Neural progenitor cell (in vitro differentiated cells): ENCODE measurements around the gene TNS3. TPM values are rescaled to one million over a fixed set of nuclear protein-coding genes. Genes with fewer than 3 reads are reported as not detected.

ENCODE experiments used
- DNase-seq: peaks from one replicate; pipeline ENCODE4 v3.0.0-alpha.2; 2016; ENCODE audit warnings: low spot score
- H2AFZ ChIP-seq: fragments of 200-600 bp; sonication (generic); replicated peaks from 2 replicates; pipeline ENCODE4 v1.6.1; 2016; ENCODE audit warnings: antibody characterized with exemption
- H3F3A ChIP-seq: fragments of 200-600 bp; sonication (generic); 2 replicates; pipeline ENCODE4 v1.6.1; 2016; ENCODE audit warnings: antibody characterized with exemption, low read depth
- H3K27ac ChIP-seq: fragments of 200-600 bp; sonication (generic); 2 replicates; pipeline ENCODE4 v1.5.1; 2016; ENCODE audit warnings: mild to moderate bottlenecking
- H3K27me3 ChIP-seq: fragments of 200-600 bp; sonication (generic); 2 replicates; pipeline ENCODE4 v1.6.1; 2016; ENCODE audit warnings: mild to moderate bottlenecking, moderate library complexity
- H3K36me3 ChIP-seq: fragments of 200-600 bp; sonication (generic); 2 replicates; pipeline ENCODE4 v1.5.1; 2016
- H3K4me1 ChIP-seq: fragments of 200-600 bp; sonication (generic); 2 replicates; pipeline ENCODE4 v1.6.1; 2016; ENCODE audit warnings: mixed run types
- H3K4me2 ChIP-seq: fragments of 200-600 bp; sonication (generic); 2 replicates; pipeline ENCODE4 v1.6.1; 2016
- H3K4me3 ChIP-seq: fragments of 200-600 bp; sonication (generic); 2 replicates; pipeline ENCODE4 v1.5.1; 2016
- H3K79me2 ChIP-seq: fragments of 200-600 bp; sonication (generic); 2 replicates; pipeline ENCODE4 v1.6.1; 2016; ENCODE audit warnings: low read depth
- H3K9ac ChIP-seq: fragments of 200-600 bp; sonication (generic); 2 replicates; pipeline ENCODE4 v1.6.1; 2016
- H3K9me3 ChIP-seq: fragments of 200-600 bp; sonication (generic); 2 replicates; pipeline ENCODE4 v1.5.1; 2016; ENCODE audit warnings: low read depth
- H4K20me1 ChIP-seq: fragments of 200-600 bp; sonication (generic); 2 replicates; pipeline ENCODE4 v1.6.1; 2016; ENCODE audit warnings: low read depth
- H3K27ac Mint-ChIP-seq: 3 replicates; pipeline ENCODE4 v1.8.0; 2021; ENCODE audit warnings: mixed read lengths
- H3K27me3 Mint-ChIP-seq: 2 replicates; pipeline ENCODE4 v1.8.0; 2022; ENCODE audit warnings: low read depth, mild to moderate bottlenecking, inconsistent platforms, moderate library complexity, mixed read lengths; ENCODE audit not compliant: insufficient read depth
- H3K36me3 Mint-ChIP-seq: 3 replicates; pipeline ENCODE4 v1.8.0; 2021; ENCODE audit warnings: mixed read lengths
- H3K4me1 Mint-ChIP-seq: 3 replicates; pipeline ENCODE4 v1.8.0; 2021; ENCODE audit warnings: mixed read lengths
- H3K4me3 Mint-ChIP-seq: 3 replicates; pipeline ENCODE4 v1.8.0; 2021; ENCODE audit warnings: mild to moderate bottlenecking, moderate library complexity, mixed read lengths
- H3K9me3 Mint-ChIP-seq: 3 replicates; pipeline ENCODE4 v1.8.0; 2020; ENCODE audit warnings: mixed read lengths
- EZH2 ChIP-seq: fragments of 200-600 bp; sonication (generic); IDR thresholded peaks from 2 replicates; pipeline ENCODE4 v1.6.1; 2017; ENCODE audit warnings: antibody characterized with exemption, mild to moderate bottlenecking, moderate library complexity
- EZH2phosphoT487 ChIP-seq: fragments of 200-600 bp; sonication (generic); IDR thresholded peaks from 2 replicates; pipeline ENCODE4 v1.6.1; 2017; ENCODE audit warnings: antibody characterized with exemption
- total RNA-seq: library from RNA; depleted of rRNA; stranded (reverse); fragments of >200 nt; gene quantifications from 2 replicates; pipeline ENCODE4 v1.2.3, GENCODE V29; 2015; ENCODE audit warnings: low replicate concordance
- TF ChIP-seq, protein P1 (sequence below): fragments of 200-600 bp; sonication (generic); IDR thresholded peaks from 2 replicates; pipeline ENCODE4 v1.5.1; 2017; ENCODE audit warnings: antibody characterized with exemption, mild to moderate bottlenecking

The TNS3 gene
- total RNA-seq, 1 donor from 2014 or later: 15.0 TPM

DNA sequence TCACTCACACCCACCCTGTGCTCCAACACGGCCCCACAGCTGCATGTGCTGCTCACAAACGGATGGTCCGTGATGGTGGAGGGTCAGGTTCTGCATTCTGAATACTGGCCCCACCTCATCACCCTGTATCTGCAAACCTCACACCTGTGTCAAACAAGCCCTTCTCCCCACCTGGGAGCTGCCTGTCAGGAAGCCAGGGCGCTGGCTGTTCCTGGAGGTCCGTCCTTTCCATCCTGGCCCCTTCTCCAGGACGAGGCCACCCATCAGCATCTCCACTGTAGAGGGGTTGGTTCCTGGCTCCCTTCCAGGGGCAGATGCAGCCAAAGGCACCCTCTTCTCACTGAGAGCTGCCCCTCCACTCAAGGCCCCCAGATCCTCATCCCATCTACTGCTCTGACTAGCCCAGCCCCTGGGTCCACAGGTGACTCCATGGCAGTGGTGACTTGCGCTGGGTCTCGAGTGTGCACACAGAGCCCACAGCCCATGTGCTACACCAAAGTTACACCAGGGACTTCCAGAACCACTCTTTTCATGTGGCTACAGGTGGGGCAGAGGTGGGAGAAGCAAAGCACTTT is 229.4 kb downstream of the TNS3 start:
- Mint-ChIP-seq H3K4me1 (peaks cover 23% of the 10 kb centered on the region), H3K4me3 (no peak overlapping the region), H3K9me3 (no peaks in the 10 kb centered on the region), H3K27me3 (no peaks in the 10 kb centered on the region), H3K36me3 (no peaks in the 10 kb centered on the region), H3K27ac (no peak overlapping the region)
- Histone ChIP-seq H4K20me1 (no peaks in the 10 kb centered on the region), H3K36me3 (no peaks in the 10 kb centered on the region), H3K27ac (no peak overlapping the region), H3K79me2 (no peaks in the 10 kb centered on the region), H3K4me2 (no peak overlapping the region), H3K9me3 (no peaks in the 10 kb centered on the region), H3K4me3 (no peak overlapping the region), H3K27me3 (no peaks in the 10 kb centered on the region), H2AFZ (no peak overlapping the region), H3F3A (no peaks in the 10 kb centered on the region), H3K9ac (no peak overlapping the region), H3K4me1 (no peaks in the 10 kb centered on the region)
- DNase-seq: no peak
- TF ChIP-seq, protein P1, sequence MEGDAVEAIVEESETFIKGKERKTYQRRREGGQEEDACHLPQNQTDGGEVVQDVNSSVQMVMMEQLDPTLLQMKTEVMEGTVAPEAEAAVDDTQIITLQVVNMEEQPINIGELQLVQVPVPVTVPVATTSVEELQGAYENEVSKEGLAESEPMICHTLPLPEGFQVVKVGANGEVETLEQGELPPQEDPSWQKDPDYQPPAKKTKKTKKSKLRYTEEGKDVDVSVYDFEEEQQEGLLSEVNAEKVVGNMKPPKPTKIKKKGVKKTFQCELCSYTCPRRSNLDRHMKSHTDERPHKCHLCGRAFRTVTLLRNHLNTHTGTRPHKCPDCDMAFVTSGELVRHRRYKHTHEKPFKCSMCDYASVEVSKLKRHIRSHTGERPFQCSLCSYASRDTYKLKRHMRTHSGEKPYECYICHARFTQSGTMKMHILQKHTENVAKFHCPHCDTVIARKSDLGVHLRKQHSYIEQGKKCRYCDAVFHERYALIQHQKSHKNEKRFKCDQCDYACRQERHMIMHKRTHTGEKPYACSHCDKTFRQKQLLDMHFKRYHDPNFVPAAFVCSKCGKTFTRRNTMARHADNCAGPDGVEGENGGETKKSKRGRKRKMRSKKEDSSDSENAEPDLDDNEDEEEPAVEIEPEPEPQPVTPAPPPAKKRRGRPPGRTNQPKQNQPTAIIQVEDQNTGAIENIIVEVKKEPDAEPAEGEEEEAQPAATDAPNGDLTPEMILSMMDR: no peak
- no peak for TF ChIP-seq EZH2
- no peak for TF ChIP-seq EZH2phosphoT487

- H3F3A ChIP-seq: no peaks in the 10 kb centered on the region
- H3K4me3 ChIP-seq: no peak overlapping the region
- no peaks in the 10 kb centered on the region for H3K36me3 ChIP-seq
- TF ChIP-seq, protein P1: peak; percentile 44
- TF ChIP-seq EZH2phosphoT487 (no peak), EZH2 (no peak)
- no peaks in the 10 kb centered on the region for H4K20me1 ChIP-seq
- Mint-ChIP-seq H3K9me3 (no peaks in the 10 kb centered on the region), H3K27me3 (no peaks in the 10 kb centered on the region), H3K36me3 (no peaks in the 10 kb centered on the region), H3K4me1 (peaks cover 20% of the 10 kb centered on the region), H3K4me3 (no peak overlapping the region), H3K27ac (no peak overlapping the region)
- no peak overlapping the region for H3K4me2 ChIP-seq
- no peaks in the 10 kb centered on the region for H3K79me2 ChIP-seq
- H3K4me1 ChIP-seq: no peaks in the 10 kb centered on the region
- no peak overlapping the region for H2AFZ ChIP-seq
- peak; percentile 38 for DNase-seq
- no peaks in the 10 kb centered on the region for H3K27me3 ChIP-seq
- H3K9ac ChIP-seq: no peak overlapping the region
- no peaks in the 10 kb centered on the region for H3K9me3 ChIP-seq
- no peak overlapping the region for H3K27ac ChIP-seq
These were observed 230.4 kb downstream of the TNS3 start for GRCh38 chr7:47351233-47352154.

DNA sequence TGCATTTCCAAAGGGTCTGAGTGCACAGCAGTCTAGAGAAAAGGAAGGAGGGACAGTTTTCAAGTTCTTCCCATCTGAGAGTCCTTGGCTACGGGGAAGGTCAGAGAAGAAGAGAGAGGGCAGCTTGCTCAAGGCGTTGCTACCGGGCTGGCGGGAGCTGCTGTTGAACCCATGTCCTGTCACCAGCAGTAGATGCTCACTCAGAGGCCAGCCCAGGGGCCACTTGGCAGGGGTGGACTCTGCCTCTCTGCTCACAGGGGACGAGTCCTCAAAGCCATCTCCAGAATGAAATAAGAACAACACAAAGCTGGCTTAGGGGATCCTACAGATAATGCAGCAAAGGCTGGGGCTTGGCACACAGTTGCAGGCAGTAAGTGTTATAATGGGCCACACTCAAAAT is 231.5 kb downstream of the TNS3 start:
- H3K27ac ChIP-seq: no peak overlapping the region
- no peaks in the 10 kb centered on the region for H3F3A ChIP-seq
- H3K9me3 ChIP-seq: no peaks in the 10 kb centered on the region
- H3K27me3 Mint-ChIP-seq: no peaks in the 10 kb centered on the region
- H4K20me1 ChIP-seq: no peaks in the 10 kb centered on the region
- TF ChIP-seq EZH2: no peak
- no peak for TF ChIP-seq EZH2phosphoT487
- peaks cover 20% of the 10 kb centered on the region for H3K4me1 Mint-ChIP-seq
- no peaks in the 10 kb centered on the region for H3K27me3 ChIP-seq
- no peak overlapping the region for H3K4me3 Mint-ChIP-seq
- H3K4me2 ChIP-seq: no peak overlapping the region
- H3K4me3 ChIP-seq: no peak overlapping the region
- H3K4me1 ChIP-seq: no peaks in the 10 kb centered on the region
- H3K79me2 ChIP-seq: no peaks in the 10 kb centered on the region
- H3K9ac ChIP-seq: no peak overlapping the region
- H3K36me3 ChIP-seq: no peaks in the 10 kb centered on the region
- no peaks in the 10 kb centered on the region for H3K9me3 Mint-ChIP-seq
- H2AFZ ChIP-seq: no peak overlapping the region
- no peak for DNase-seq
- no peaks in the 10 kb centered on the region for H3K36me3 Mint-ChIP-seq
- H3K27ac Mint-ChIP-seq: no peak overlapping the region

GRCh38 chr7:47349401-47349800 is 232.5 kb downstream of the TNS3 start:
- Histone ChIP-seq H3K9ac (no peak overlapping the region), H3K4me3 (no peak overlapping the region), H2AFZ (no peak overlapping the region), H4K20me1 (no peaks in the 10 kb centered on the region), H3F3A (no peaks in the 10 kb centered on the region), H3K36me3 (no peaks in the 10 kb centered on the region), H3K4me2 (no peak overlapping the region), H3K79me2 (no peaks in the 10 kb centered on the region), H3K4me1 (no peaks in the 10 kb centered on the region), H3K27ac (no peak overlapping the region), H3K27me3 (no peaks in the 10 kb centered on the region), H3K9me3 (no peaks in the 10 kb centered on the region)
- no peak for DNase-seq
- no peak overlapping the region for H3K4me3 Mint-ChIP-seq
- H3K27me3 Mint-ChIP-seq: no peaks in the 10 kb centered on the region
- H3K27ac Mint-ChIP-seq: no peak overlapping the region
- TF ChIP-seq EZH2phosphoT487 (no peak), EZH2 (no peak)
- TF ChIP-seq, protein P1: no peak
- H3K4me1 Mint-ChIP-seq: peaks cover 20% of the 10 kb centered on the region
- H3K36me3 Mint-ChIP-seq: no peaks in the 10 kb centered on the region
- no peaks in the 10 kb centered on the region for H3K9me3 Mint-ChIP-seq
